Fibroblast of lung (primary cell): Measurements from ENCODE around the gene DTYMK. TPM values are rescaled to one million over a fixed set of nuclear protein-coding genes. Genes with fewer than 3 reads are reported as not detected.

Experiments
- DNase-seq, 2 donors: peaks; one replicate each; pipeline versions ENCODE4 v3.0.0 to v3.0.0-alpha.2; 2010; ENCODE audit warnings: low read depth in 2 of 2
- H2AFZ ChIP-seq: 2 replicates; pipeline ENCODE4 v1.5.1; 2012; ENCODE audit warnings: low read length, control low read depth, inconsistent platforms
- H3K27ac ChIP-seq: 2 replicates; pipeline ENCODE4 v1.5.1; 2011; ENCODE audit warnings: low read length, control low read depth; ENCODE audit not compliant: insufficient read depth
- H3K27me3 ChIP-seq: 2 replicates; pipeline ENCODE4 v1.5.1; 2011; ENCODE audit warnings: mild to moderate bottlenecking, low read length; ENCODE audit not compliant: control insufficient read depth, insufficient read depth
- H3K36me3 ChIP-seq: 2 replicates; pipeline ENCODE4 v1.5.1; 2011; ENCODE audit warnings: low read length; ENCODE audit not compliant: control insufficient read depth, insufficient read depth
- H3K4me1 ChIP-seq: 2 replicates; pipeline ENCODE4 v1.5.1; 2011; ENCODE audit warnings: low read length; ENCODE audit not compliant: control insufficient read depth, insufficient read depth; ENCODE audit errors: extremely low read depth
- H3K4me2 ChIP-seq: 2 replicates; pipeline ENCODE4 v1.5.1; 2011; ENCODE audit warnings: low read length, control low read depth; ENCODE audit not compliant: insufficient read depth; ENCODE audit errors: extremely low read depth
- H3K4me3 ChIP-seq, 4 experiments: fragments of 200-600 bp in 1 of 4; sonication (generic) in 1 of 4; replicated peaks in 1 of 4; 2 replicates each; pipeline ENCODE4 v1.5.1; 2011 to 2016; ENCODE audit warnings: low read length in 4 of 4, low read depth in 3 of 4, mild to moderate bottlenecking in 3 of 4, control low read depth in 2 of 4, inconsistent platforms in 1 of 4, mixed read lengths in 1 of 4; ENCODE audit not compliant: insufficient read depth in 1 of 4; ENCODE audit errors: control extremely low read depth in 1 of 4
- H3K79me2 ChIP-seq: 2 replicates; pipeline ENCODE4 v1.5.1; 2012; ENCODE audit warnings: mild to moderate bottlenecking, low read length, inconsistent platforms; ENCODE audit not compliant: control insufficient read depth, insufficient read depth
- H3K9ac ChIP-seq: 2 replicates; pipeline ENCODE4 v1.5.1; 2011; ENCODE audit warnings: mild to moderate bottlenecking, low read length, control low read depth; ENCODE audit not compliant: insufficient read depth
- H3K9me3 ChIP-seq: 2 replicates; pipeline ENCODE4 v1.5.1; 2012; ENCODE audit warnings: low read depth, low read length; ENCODE audit not compliant: control insufficient read depth, insufficient read depth
- H4K20me1 ChIP-seq: 2 replicates; pipeline ENCODE4 v1.5.1; 2011; ENCODE audit warnings: low read length; ENCODE audit not compliant: control insufficient read depth, insufficient read depth; ENCODE audit errors: extremely low read depth
- CTCF ChIP-seq, 2 donors: IDR thresholded peaks in 1 of 2; conservative IDR thresholded peaks in 1 of 2; 1 replicate in 1 of 2; 2 replicates in 1 of 2; pipeline ENCODE4 v1.5.1; 2011 to 2012; ENCODE audit warnings: low read length in 2 of 2, control low read depth in 1 of 2, inconsistent platforms in 1 of 2, low read depth in 1 of 2, mild to moderate bottlenecking in 1 of 2
- EZH2 ChIP-seq: IDR thresholded peaks from 2 replicates; pipeline ENCODE4 v1.5.1; 2012; ENCODE audit warnings: low read length, control low read depth, mild to moderate bottlenecking; ENCODE audit errors: missing control alignments
- polyA plus RNA-seq, 2 donors: library from polyadenylated mRNA; depleted of rRNA in 1 of 2; stranded (reverse) in 1 of 2; unstranded in 1 of 2; fragments of >200 nt; gene quantifications; 2 replicates each; pipeline ENCODE4 v1.2.1, GENCODE V29; 2011 to 2012; ENCODE audit warnings: missing spikeins in 1 of 2
- total RNA-seq: library from RNA; depleted of rRNA; stranded (reverse); fragments of >200 nt; gene quantifications from 2 replicates; pipeline ENCODE4 v1.2.1, GENCODE V29; 2014

The DTYMK gene
- total and polyA plus RNA-seq, 2 donors (not counting 1 experiment from before 2014, with no cell fraction given) = 19.0 to 25.3 TPM

- H4K20me1 ChIP-seq = no peaks in the 10 kb centered on the region
- no peak overlapping the region for H3K27ac ChIP-seq
- DNase-seq = no peak
- no peaks in the 10 kb centered on the region for H3K79me2 ChIP-seq
- H3K4me2 ChIP-seq = no peak overlapping the region
- peaks cover 16% of the 10 kb centered on the region for H3K36me3 ChIP-seq
- H2AFZ ChIP-seq = no peak overlapping the region
- no peaks in the 10 kb centered on the region for H3K27me3 ChIP-seq
- TF ChIP-seq EZH2 (no peak), CTCF (conservative IDR thresholded peaks at IDR 0.05 in 1 of 2, IDR thresholded peaks at IDR 0.05 in 1 of 2; ENCODE audit: low read depth in 1 of 2, low read length in 2 of 2) (no peak)
- no peak overlapping the region for H3K9ac ChIP-seq
- H3K9me3 ChIP-seq = no peaks in the 10 kb centered on the region
- no peaks in the 10 kb centered on the region for H3K4me1 ChIP-seq
- H3K4me3 ChIP-seq = no peak overlapping the region
These were observed 33.9 kb upstream of the DTYMK start for GRCh38 chr2:241720560-241720959.

DNA sequence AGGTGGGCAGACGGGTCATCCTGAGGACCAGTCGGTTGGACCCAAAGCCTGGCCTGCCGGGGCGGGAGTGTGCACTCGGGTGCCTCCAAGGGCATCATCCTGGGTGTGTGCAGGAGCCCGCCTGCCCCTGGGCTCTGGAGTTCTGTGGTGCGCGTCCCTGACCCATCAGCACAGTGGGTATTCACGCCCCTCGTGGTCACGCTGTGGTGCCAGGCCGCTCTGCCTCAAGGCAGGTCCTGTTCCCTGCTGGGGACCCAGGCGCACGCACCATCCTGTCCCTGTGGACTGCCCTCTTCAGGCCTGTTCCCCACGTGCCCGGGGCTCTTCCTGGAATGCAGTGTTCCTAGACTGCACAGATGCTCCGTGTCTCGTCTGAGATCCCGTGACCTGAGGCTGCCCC is 33.5 kb upstream of the DTYMK start:
- peaks cover 16% of the 10 kb centered on the region for H3K36me3 ChIP-seq
- DNase-seq = no peak
- no peak overlapping the region for H2AFZ ChIP-seq

GRCh38 chr2:241719093-241719492 is 32.5 kb upstream of the DTYMK start:
- no peaks in the 10 kb centered on the region for H3K4me1 ChIP-seq
- H3K79me2 ChIP-seq = no peaks in the 10 kb centered on the region
- H3K27ac ChIP-seq = no peak overlapping the region
- H4K20me1 ChIP-seq = no peaks in the 10 kb centered on the region
- no peaks in the 10 kb centered on the region for H3K27me3 ChIP-seq
- no peak overlapping the region for H2AFZ ChIP-seq
- H3K4me2 ChIP-seq = no peak overlapping the region
- DNase-seq = no peak
- H3K4me3 ChIP-seq = no peak overlapping the region
- TF ChIP-seq EZH2 = no peak
- no peak for TF ChIP-seq CTCF (conservative IDR thresholded peaks at IDR 0.05 in 1 of 2, IDR thresholded peaks at IDR 0.05 in 1 of 2; ENCODE audit: low read depth in 1 of 2, low read length in 2 of 2)
- H3K36me3 ChIP-seq = peaks cover 16% of the 10 kb centered on the region
- no peak overlapping the region for H3K9ac ChIP-seq
- H3K9me3 ChIP-seq = no peaks in the 10 kb centered on the region

More for the DNA sequence above, 33.5 kb upstream of the DTYMK start:
- H3K27ac ChIP-seq = no peak overlapping the region
- H3K79me2 ChIP-seq = no peaks in the 10 kb centered on the region
- no peaks in the 10 kb centered on the region for H4K20me1 ChIP-seq
- no peak overlapping the region for H3K9ac ChIP-seq
- no peaks in the 10 kb centered on the region for H3K27me3 ChIP-seq
- H3K9me3 ChIP-seq = no peaks in the 10 kb centered on the region
- no peak for TF ChIP-seq EZH2
- TF ChIP-seq CTCF (conservative IDR thresholded peaks at IDR 0.05 in 1 of 2, IDR thresholded peaks at IDR 0.05 in 1 of 2; ENCODE audit: low read depth in 1 of 2, low read length in 2 of 2) = no peak
- no peak overlapping the region for H3K4me2 ChIP-seq
- H3K4me3 ChIP-seq = no peak overlapping the region
- no peaks in the 10 kb centered on the region for H3K4me1 ChIP-seq
